HG03571 (cell line): Measurements from ENCODE around the gene PLEKHA6.
A peak's percentile ranks its signal among the peaks of the same experiment; 100 is the strongest.

Experiments
- ATAC-seq: cut with Tn5 transposase; IDR thresholded peaks from one replicate; pipeline ENCODE4 v1.9.1; 2021; ENCODE audit not compliant: unreplicated experiment

Gene PLEKHA6

GRCh38 chr1:204359474-204360255 lies at the start of gene PLEKHA6:
TSS of gene PLEKHA6 (minus strand) at chr1:204359929. CDS start at chr1:204273727, 86,202 bp downstream.
- no peak for ATAC-seq

- no peak for ATAC-seq
Measured at GRCh38 chr1:204409123-204409522, 49.4 kb upstream of the PLEKHA6 start.

GRCh38 chr1:204408602-204409001 lies 48.9 kb upstream of the PLEKHA6 start:
- ATAC-seq, result no peak

- ATAC-seq, result no peak
Measured at GRCh38 chr1:204408074-204408507, 48.4 kb upstream of the PLEKHA6 start.

GRCh38 chr1:204407295-204407971 lies 47.7 kb upstream of the PLEKHA6 start:
- ATAC-seq, result no peak

- ATAC-seq, result no peak
Measured at GRCh38 chr1:204406621-204407020, 46.9 kb upstream of the PLEKHA6 start.

- no peak for ATAC-seq
Measured at GRCh38 chr1:204405988-204406387, 46.3 kb upstream of the PLEKHA6 start.

GRCh38 chr1:204404629-204405028 lies 44.9 kb upstream of the PLEKHA6 start:
- no peak for ATAC-seq

- no peak for ATAC-seq
Measured at GRCh38 chr1:204402391-204402790, 42.7 kb upstream of the PLEKHA6 start.

- no peak for ATAC-seq
Measured at GRCh38 chr1:204401730-204402129, 42.0 kb upstream of the PLEKHA6 start.

- no peak for ATAC-seq
Measured at GRCh38 chr1:204400882-204401510, 41.3 kb upstream of the PLEKHA6 start.

GRCh38 chr1:204398197-204399125 lies 38.7 kb upstream of the PLEKHA6 start:
- peak; percentile 59 for ATAC-seq

- no peak for ATAC-seq
Measured at GRCh38 chr1:204396015-204396583, 36.4 kb upstream of the PLEKHA6 start.

GRCh38 chr1:204391629-204392028 lies 31.9 kb upstream of the PLEKHA6 start:
- ATAC-seq, result no peak

- ATAC-seq, result no peak
Measured at GRCh38 chr1:204390751-204391466, 31.2 kb upstream of the PLEKHA6 start.

- ATAC-seq, result no peak
Measured at GRCh38 chr1:204385727-204386126, 26.0 kb upstream of the PLEKHA6 start.

GRCh38 chr1:204384636-204385352 lies 25.1 kb upstream of the PLEKHA6 start:
- ATAC-seq, result no peak

- no peak for ATAC-seq
Measured at GRCh38 chr1:204383163-204383904, 23.6 kb upstream of the PLEKHA6 start.

- no peak for ATAC-seq
Measured at GRCh38 chr1:204382714-204383083, 23.0 kb upstream of the PLEKHA6 start.
